D721Med (cell line): ENCODE results near the gene DCD.

ENCODE experiments used
- DNase-seq: peaks from one replicate; pipeline ENCODE4 v3.0.0; 2011; ENCODE audit warnings: low spot score; ENCODE audit not compliant: insufficient read length
- FAIRE-seq: peaks from 2 replicates; lab custom pipeline; 2011; peaks lifted over from hg19 to GRCh38; lab: Jason Lieb, UNC
- CTCF ChIP-seq: IDR thresholded peaks from 2 replicates; pipeline ENCODE4 v1.5.1; 2012; ENCODE audit warnings: mild to moderate bottlenecking, control low read depth; ENCODE audit not compliant: insufficient read depth; ENCODE audit errors: missing control alignments

DCD gene

GRCh38 chr12:54608156-54608555 is 40.0 kb downstream of the DCD start:
- FAIRE-seq (no peak), DNase-seq (no peak)
- no peak for TF ChIP-seq CTCF

GRCh38 chr12:54606556-54606955 is 41.6 kb downstream of the DCD start:
- no peak for FAIRE-seq
- DNase-seq: no peak
- no peak for TF ChIP-seq CTCF

GRCh38 chr12:54605138-54605970 is 42.8 kb downstream of the DCD start:
- no peak for FAIRE-seq
- DNase-seq: no peak

GRCh38 chr12:54604436-54604835 is 43.7 kb downstream of the DCD start:
- DNase-seq: no peak
- no peak for FAIRE-seq
- no peak for TF ChIP-seq CTCF

More at GRCh38 chr12:54605138-54605970, 42.8 kb downstream of the DCD start:
- TF ChIP-seq CTCF: no peak

- FAIRE-seq (no peak), DNase-seq (no peak)
- TF ChIP-seq CTCF: no peak
Observed at GRCh38 chr12:54603872-54604271, 44.3 kb downstream of the DCD start.

- TF ChIP-seq CTCF: peak; percentile 72
- DNase-seq (no peak), FAIRE-seq (no peak)
Observed at GRCh38 chr12:54603173-54603814, 44.9 kb downstream of the DCD start.

GRCh38 chr12:54602661-54603060 is 45.5 kb downstream of the DCD start:
- FAIRE-seq (no peak), DNase-seq (no peak)
- TF ChIP-seq CTCF: no peak
